Stimulated activated CD8-positive, alpha-beta memory T cell treated with anti-CD3 and anti-CD28 coated beads, Interleukin-12 subunit alpha, Interleukin-12 subunit beta, amount 100 ng/mL, for 1 hour (primary cell): ENCODE results near the gene S100A13.
"Not testable (repeated sequence)": the region's sequence is repeated elsewhere in the genome, so short reads cannot be mapped to it uniquely, and the experiment has no call there.

Experiments used
- DNase-seq: peaks from one replicate; pipeline ENCODE4 v3.0.0-alpha.2; 2020; ENCODE audit warnings: low read depth

S100A13 gene

DNA sequence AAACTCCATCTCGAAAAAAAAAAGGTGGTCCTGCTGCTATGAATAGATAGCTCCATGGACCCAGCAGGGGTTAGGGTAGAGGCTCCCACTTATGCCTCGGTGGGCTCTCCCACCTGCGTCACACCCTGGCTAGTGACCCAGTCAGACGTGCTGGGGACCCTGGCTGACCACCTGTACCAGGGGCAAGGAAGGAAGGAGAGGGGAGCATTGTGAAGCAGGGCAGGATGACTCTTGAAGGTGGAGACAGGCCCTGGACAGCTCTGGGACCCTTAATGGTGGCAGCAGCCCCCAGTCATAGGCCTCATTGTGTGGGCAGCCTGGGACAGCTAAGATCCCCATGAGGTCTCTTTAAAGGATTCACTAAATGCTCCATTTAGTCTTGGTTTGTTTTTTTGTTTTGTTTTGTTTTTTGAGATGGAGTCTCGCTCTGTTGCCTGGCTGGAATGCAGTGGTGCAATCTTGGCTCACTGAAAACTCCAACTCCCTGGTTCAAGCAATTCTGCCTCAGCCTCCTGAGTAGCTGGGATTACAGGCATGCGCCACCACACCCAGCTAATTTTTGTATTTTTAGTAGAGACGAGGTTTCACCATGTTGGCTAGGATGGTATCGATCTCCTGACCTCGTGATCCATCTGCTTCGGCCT lies 20.8 kb upstream of the S100A13 start:
- DNase-seq, result no peak

DNA sequence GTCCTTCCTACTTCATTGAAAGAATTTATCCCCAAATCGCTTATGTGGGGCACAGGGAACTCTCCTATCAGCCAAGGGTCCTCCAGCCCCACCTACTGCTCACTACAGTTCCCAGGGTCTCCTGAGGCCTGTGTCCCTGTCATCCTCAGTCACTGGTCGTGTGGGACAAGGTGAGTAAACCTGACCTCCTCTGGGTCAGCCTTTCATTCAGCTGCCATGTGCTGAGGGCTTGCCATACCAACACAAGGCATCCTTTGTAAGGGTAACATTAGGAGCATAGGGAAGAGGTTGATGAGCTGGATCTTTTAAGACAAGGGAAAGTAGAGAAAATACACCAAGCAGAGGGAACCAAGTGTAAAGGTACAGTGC lies 20.0 kb upstream of the S100A13 start:
- DNase-seq, result no peak

- DNase-seq, result no peak
Measured at GRCh38 chr1:153646672-153647345, 19.5 kb upstream of the S100A13 start.

GRCh38 chr1:153643816-153644215 lies 16.5 kb upstream of the S100A13 start:
- DNase-seq, result no peak

DNA sequence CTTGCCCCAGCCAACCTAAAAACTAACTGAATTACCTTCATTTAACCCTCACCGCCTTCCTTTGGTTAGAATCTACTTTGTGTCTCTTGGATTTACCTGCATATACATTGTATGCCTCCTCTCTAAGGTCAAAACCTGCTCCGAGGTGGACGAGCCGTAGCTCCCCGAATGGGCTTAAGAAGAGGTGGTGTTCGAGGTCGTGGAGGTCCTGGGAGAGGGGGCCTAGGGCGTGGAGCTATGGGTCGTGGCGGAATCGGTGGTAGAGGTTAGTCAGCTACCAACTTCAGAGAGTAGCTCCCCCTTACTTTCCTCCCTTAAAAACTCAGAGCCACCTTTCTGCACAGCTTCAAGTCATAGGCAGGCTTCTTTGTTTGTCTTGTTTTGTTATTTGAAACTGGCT lies 15.8 kb upstream of the S100A13 start:
- DNase-seq, result no peak

DNA sequence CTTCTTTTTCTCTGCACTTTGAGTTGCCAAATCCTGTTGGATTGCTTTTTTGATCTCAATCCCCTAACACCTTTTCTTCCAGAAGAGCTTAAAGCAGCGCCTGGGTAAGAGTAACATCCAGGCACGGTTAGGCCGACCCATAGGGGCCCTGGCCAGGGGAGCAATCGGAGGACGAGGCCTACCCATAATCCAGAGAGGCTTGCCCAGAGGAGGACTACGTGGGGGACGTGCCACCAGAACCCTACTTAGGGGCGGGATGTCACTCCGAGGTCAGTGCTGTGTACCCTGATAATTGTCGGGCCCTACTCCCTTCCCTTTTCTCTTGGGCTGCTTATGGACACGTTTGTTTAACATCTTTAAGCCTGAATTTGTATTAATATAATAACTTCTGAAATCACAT lies 14.9 kb upstream of the S100A13 start:
- no peak for DNase-seq

- no peak for DNase-seq
Measured at GRCh38 chr1:153640861-153641260, 13.6 kb upstream of the S100A13 start.

DNA sequence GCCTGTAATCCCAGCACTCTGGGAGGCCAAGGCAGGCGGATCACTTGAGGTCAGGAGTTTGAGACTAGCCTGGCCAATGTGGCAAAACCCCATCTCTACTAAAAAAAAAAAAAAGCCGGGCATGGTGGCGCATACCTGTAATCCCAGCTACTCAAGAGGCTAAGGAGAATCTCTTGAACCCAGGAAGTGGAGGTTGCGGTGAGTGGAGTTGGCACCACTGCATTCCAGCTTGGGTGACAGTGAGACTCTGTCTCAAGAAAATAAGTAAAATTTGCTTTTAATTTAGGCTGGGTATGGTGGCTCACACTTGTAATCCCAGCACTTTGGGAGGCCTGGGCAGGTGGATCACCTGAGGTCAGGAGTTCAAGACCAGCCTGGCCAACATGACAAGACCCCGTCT lies 12.9 kb upstream of the S100A13 start:
- not testable (repeated sequence) for DNase-seq

DNA sequence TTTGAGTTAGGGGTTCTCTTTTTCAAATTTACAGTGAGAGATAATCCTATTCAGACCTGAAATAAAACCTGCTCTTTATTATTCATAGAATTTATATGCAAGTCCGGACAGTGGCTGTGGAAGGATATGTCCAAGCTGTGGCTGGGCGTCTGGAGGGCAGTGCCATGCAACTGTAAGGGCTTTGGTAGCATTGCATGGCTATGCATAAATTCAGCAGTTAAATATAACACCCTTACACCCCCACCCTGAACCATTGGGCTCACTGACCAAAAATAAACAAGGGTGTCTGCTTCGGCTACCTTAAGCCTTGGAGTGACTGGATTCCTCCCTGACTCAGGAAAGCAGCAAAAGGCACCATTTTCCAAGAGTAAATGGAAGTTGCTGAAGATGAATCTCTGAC lies 12.0 kb upstream of the S100A13 start:
- no peak for DNase-seq

DNA sequence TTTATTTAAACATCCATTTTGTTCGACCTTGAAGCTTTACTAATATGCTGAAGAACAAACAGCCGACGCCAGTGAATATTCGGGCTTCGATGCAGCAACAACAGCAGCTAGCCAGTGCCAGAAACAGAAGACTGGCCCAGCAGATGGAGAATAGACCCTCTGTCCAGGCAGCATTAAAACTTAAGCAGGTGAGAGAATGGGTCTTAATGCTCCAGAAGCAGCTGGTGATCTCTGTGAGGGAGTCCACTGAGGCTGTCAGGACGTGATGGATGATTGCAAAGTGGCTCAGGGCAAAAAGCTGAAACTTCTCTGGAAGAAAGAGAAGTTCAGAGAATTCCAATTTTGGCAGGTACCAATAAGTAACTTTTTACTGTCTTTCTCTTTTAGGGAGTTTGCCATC lies 11.0 kb upstream of the S100A13 start:
- DNase-seq, result no peak

DNA sequence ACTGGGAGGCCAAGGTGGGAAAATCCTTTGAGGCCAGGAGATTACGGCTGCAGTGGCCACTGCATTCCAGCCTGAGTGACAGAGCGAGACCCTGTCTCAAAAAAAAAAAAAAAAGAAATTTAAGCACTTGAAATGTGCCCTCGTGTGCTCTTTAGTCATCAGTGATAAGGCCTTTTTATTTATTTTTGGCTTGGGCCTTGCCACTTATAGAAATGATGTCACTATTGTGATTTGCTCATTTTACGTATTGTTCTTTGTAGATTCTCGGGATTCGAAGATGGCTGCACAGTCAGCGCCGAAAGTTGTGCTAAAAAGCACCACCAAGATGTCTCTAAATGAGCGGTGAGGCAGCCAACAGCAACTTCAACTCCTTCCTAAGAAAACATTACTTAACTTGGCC lies 9.0 kb upstream of the S100A13 start:
- DNase-seq, result no peak

DNA sequence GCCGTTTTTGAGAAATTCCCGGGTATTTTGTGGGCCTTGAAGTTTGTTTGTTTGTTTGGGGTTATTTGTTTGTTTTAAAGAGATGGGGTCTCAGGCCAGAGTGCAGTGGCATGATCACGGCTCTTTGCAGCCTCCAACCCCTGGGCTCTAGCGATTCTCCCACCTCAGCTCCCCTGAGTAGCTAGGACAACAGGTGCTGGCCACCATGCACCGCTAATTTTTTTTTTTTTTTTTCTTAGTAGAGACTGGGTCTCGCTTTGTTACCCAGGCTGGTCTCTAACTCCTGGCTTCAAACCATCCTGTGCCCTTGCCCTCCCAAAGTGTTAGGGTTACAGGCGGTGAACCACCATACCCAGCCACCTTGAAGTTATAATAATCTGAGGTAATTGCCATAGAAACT lies 8.6 kb upstream of the S100A13 start:
- no peak for DNase-seq

DNA sequence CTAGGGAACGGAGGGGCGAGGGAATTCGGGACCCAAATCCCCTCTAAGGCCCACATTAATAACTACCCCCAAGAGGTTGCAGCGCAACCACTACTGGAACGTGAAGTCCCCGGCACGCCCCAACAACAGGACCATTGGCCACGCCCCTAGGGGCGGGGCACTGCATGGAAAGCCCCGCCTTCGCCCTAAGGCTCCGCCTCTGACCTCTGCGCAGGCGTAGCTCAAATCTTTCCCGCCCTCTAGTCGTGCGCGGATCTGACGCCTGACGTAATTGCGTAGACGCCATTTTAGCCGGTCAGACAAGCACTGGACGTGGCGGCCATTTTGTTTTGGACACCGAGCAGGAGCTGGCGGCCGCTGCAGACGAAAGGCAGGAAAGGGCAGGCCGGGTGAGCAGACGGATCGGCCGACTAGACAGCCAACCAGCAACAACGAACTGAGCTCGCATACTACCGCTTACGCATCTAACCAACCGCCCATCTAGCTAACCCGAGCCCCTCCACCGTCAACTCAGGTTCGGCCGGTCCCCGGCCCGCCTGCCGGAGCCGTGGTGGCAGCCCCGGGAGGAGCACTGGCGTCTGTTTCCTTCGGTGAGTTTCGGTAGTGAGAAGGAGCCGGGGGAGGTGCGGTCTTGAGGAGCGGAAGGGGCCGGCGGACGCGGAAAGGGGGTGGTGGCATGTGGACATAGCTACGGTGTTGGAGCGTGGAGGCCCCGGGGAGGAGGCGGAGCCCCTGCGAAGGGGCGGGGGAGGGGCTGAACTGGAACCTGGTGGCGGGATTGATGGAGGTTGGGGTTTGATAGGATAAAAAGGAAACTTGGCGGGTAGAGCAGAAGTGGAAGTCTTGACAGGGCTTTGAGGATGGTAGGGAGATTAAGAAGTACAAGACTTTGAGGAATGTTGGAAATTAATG lies 6.7 kb upstream of the S100A13 start, which contains the start of gene CHTOP:
CHTOP (plus strand) TSS at position 313 of the 912 bp plus-strand sequence. CDS start 2,523 bp downstream, outside the sequence.
- DNase-seq, result peak; percentile 94

DNA sequence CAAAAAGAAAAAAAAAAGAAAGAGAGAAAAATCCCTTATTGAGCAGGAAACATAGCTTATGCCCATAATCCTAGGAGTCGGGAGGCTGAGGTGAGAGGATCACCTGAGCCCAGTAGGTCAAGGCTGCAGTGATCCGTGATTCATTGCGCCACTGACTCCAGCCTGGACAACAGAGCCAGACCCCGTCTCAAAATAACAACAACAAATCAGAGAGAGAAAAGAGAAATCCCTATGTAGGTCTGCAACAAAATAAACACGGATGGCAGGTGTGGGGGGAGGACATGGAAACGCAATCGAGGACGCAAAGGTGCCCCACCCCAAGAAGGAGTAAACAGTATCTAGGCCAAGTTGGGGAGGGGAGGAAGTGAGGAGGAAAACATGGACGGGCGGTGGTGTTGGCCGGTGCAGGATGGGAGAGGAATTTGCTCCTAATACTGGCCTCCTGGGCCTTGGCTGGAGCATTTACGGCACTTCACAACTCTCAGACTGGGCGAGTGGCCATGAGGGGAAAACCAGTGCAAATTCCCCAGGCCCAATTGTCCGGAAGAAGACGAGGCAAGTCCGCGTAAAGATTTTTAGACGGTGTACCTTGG lies 6.0 kb upstream of the S100A13 start:
- DNase-seq, result no peak

DNA sequence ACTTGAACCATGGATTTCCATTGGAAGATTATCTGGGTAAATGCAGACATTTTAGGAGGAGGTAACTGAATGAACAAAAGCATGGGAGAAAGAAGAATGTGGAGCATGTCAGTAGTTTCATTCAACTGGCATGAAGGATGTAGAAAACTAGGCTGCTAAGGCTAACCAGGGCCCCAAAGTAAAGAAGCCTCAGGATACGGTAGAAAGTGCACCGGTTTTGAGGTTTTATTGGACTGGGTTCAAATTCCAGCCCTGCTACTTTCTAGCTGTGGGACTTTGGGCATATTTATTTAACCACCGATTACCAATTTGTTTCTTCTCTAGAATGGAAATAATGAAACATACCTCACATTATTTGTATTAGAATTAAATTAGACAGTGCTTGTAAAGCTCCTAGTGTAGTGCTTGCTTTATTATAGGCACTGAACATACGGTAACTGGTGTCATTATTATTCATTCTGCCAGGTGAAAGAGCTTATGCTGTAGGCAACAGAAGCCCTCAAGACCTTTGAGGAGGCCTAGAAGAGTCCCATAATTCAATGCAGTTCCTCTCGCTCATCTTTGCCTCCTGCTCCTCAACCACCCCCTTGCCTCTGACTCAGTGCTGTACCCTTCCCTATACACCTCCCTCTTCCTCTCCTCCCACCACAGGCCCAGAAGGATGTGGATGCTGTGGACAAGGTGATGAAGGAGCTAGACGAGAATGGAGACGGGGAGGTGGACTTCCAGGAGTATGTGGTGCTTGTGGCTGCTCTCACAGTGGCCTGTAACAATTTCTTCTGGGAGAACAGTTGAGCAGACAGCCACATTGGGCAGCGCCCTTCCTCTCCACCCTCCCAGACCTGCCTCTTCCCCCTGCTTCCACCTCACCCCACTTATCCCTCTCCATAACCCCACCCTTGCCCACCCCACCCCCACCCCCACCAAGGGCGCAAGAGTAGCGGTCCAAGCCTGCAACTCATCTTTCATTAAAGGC lies 4.0 kb upstream of the S100A13 start:
- DNase-seq, result no peak

DNA sequence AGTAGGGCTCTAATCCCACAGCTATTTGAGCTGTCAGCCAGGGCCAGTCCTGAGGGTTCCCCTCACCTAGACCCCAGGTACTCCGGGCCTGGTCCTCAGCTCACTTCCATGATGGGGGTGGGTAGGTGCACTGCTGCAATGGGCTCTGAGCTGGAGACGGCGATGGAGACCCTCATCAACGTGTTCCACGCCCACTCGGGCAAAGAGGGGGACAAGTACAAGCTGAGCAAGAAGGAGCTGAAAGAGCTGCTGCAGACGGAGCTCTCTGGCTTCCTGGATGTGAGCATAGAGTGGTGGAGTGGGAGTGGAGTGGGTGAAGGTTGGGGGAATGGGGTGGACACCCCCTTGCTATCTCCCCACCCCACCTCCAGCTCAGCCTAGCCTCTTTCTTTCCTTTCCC lies 3.1 kb upstream of the S100A13 start:
- no peak for DNase-seq

DNA sequence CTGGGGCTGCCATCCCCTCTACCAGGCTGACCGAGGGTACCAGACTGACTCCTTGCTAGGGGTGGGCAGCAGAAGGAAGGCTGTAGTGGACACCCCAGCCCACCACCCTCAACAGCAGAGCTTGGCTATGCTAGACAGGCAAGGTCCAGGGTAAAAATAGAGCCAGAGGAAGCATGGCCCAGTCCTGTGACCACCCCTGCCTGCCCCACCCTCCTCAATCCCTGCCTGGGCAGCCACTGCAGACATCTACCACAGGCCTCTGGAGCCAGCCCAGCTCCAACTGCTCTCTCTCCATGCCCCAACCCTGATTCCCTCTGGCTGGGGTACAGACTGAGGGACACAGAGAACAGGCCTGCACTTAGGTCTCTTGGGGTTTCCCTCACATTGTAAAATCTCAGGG lies 2.7 kb upstream of the S100A13 start:
- DNase-seq, result no peak

DNA sequence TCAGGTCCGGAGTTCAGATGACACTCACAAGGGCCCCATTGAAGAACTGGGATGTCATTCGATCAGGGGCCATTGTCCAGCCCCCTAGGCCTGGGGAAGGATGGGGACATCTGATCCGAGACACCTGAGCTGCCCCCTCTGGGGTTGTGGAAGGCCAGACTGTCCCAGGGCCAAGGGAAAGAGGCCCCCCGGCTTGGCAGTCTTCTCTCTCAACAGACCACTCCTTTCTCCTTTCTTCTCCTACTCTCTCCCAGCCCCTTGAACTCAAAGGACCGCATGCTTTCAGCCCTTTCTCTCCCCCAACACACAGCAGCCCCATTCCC lies 2.0 kb upstream of the S100A13 start:
- DNase-seq, result no peak

- no peak for DNase-seq
Measured at GRCh38 chr1:153628638-153629342, 1.5 kb upstream of the S100A13 start.

DNA sequence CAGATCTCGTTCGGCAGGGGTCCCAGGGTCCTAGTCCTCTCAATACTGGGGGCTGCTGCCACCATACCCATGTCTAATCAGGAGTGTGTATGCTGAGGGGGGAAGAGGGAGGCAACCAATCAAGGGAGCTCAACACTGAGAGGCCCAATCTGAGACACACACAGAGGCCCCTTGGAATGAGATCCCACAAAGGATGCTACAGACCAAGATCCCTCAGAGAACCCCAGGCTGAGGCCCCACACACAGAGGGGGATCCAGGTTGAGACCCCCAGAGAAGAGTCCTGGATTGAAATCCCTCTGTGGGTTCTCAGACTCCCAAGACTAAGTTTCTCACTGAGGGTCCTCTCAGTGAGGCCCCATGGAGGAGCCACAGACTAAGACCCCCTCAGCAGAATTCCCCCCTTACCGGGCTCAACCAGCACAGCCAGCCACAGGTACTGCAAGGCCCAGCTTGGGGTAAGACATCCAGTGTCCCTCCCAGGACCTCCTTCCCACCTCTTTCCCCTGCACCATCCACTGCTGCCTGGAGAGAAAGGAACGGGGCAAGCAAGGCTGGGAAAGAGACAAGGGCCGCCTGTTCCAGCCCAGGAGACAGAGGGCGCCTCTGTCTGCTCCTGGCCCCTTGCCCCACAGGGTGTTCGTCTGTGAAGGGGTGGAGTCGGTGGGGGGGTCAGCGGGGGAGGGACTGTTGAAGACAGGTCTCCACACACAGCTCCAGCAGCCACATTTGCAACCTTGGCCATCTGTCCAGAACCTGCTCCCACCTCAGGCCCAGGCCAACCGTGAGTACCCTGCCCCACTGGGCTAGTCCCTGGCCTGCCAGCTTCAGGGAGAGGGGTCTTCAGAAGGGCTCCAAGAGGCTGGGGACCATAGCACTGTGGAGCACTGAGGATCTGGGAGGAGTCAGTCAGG lies 666 bp upstream of the S100A13 start, which contains the start of gene S100A1:
S100A1 (plus strand) TSS at position 720 of the 912 bp plus-strand sequence. CDS start 2,088 bp downstream, outside the sequence.
- DNase-seq, result no peak
